Muscle of back (tissue), 11 donors: ENCODE results near the gene PLCXD1. TPM values are rescaled to one million over a fixed set of nuclear protein-coding genes. Genes with fewer than 3 reads are reported as not detected.
"Not testable (repeated sequence)": the region's sequence is repeated elsewhere in the genome, so short reads cannot be mapped to it uniquely, and the experiment has no call there.

ENCODE experiments used
- DNase-seq, 3 donors: peaks; one replicate each; pipeline versions ENCODE4 v3.0.0 to v3.0.0-alpha.2; 2013
- polyA plus RNA-seq, 10 donors: library from polyadenylated mRNA; unstranded; fragments of 120-200 nt; gene quantifications; one replicate each; pipeline ENCODE4 v1.2.1, GENCODE V29; 2013; ENCODE audit not compliant: insufficient read length in 10 of 10

PLCXD1 gene
- polyA plus RNA-seq, 10 donors = 10.7 to 25.5 (median 13.7) TPM

- DNase-seq = no peak
Observed at GRCh38 chrX:349196-349595, 68.0 kb downstream of the PLCXD1 start.

DNA sequence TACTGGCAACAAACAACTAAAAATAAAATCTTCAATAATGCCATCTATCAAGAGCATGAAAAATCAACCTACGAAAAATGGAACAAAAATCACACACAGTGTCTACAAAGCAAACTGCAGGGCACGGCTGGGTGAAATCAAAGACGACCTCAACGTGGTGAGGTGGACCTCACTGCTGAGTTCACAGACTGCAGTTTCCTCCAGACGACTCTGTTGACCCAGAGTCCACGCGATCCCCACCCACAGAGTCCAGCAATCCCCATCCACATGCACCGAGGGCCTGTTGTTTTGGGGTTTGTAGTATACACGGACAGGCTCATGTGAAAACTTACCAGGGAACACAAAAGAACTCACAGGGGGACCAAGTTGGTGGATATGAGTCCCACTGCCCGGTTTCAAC lies 68.5 kb downstream of the PLCXD1 start:
- no peak for DNase-seq

- DNase-seq = no peak
Observed at GRCh38 chrX:350148-350533, 69.0 kb downstream of the PLCXD1 start.

- DNase-seq = no peak
Observed at GRCh38 chrX:350534-351323, 69.5 kb downstream of the PLCXD1 start.

- not testable (repeated sequence) for DNase-seq
Observed at GRCh38 chrX:351324-351641, 70.1 kb downstream of the PLCXD1 start.

GRCh38 chrX:351736-352135 lies 70.6 kb downstream of the PLCXD1 start:
- no peak for DNase-seq

DNA sequence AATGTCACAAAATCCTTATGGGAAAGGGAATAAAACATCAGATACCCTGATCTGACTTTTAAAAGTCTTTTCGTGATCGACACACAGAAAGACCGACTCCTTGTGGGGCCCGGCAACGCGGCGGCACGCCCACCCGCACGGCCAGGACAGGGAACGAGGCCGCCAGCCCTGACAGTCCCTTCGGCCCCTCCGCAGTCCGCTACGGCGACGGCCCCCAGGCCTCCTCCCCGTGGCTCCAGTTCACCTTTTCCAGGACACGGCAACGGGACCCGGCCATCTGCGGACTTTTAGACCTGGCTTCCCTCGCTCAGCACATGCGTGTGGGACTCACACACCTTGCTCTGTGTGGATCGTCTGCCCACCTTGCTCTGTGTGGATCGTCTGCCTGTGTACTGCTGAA lies 71.0 kb downstream of the PLCXD1 start:
- no peak for DNase-seq

GRCh38 chrX:352582-353314 lies 71.6 kb downstream of the PLCXD1 start:
- DNase-seq = no peak

Other genes with a start within 250 kb of the PLCXD1 start
- 10 to 100 TPM; 24.8 to 52.6 (median 43.8) TPM for gene GTPBP6, start 37.4 kb downstream of the PLCXD1 start, polyA plus RNA-seq
- gene PPP2R3B, start 105.5 kb downstream of the PLCXD1 start, polyA plus RNA-seq = 100 to 1,000 TPM; 136 to 226 (median 178) TPM